Lung (tissue), 12 donors: ENCODE results near the gene CD247. TPM values are rescaled to one million over a fixed set of nuclear protein-coding genes. Genes with fewer than 3 reads are reported as not detected.
A peak's percentile ranks its signal among the peaks of the same experiment; 100 is the strongest.

Experiments
- ATAC-seq: fragments of 200-7000 bp; cut with Tn5 transposase; one replicate; pipeline ENCODE4 v1.9.1; 2020; ENCODE audit warnings: moderate number of reproducible peaks; ENCODE audit not compliant: insufficient read depth, low FRiP score
- DNase-seq, 3 donors: peaks; one replicate each; pipeline ENCODE4 v3.0.0-alpha.2; 2013 to 2017
- H3K27ac ChIP-seq, 2 donors: one replicate each; pipeline ENCODE4 v1.5.1; 2013; ENCODE audit warnings: mild to moderate bottlenecking in 2 of 2, moderate library complexity in 2 of 2, control low read depth in 1 of 2, inconsistent platforms in 1 of 2, low read depth in 1 of 2, low read length in 1 of 2
- H3K27me3 ChIP-seq, 3 donors: one replicate each; pipeline ENCODE4 v1.5.1; 2013; ENCODE audit warnings: low read length in 2 of 3; ENCODE audit not compliant: control insufficient read depth in 3 of 3, insufficient read depth in 3 of 3
- H3K36me3 ChIP-seq, 4 donors: one replicate each; pipeline ENCODE4 v1.5.1; 2013; ENCODE audit warnings: low read length in 4 of 4, mild to moderate bottlenecking in 1 of 4, moderate library complexity in 1 of 4; ENCODE audit not compliant: control insufficient read depth in 4 of 4, insufficient read depth in 4 of 4
- H3K4me1 ChIP-seq, 5 donors: one replicate each; pipeline ENCODE4 v1.5.1; 2013; ENCODE audit warnings: low read length in 5 of 5, mild to moderate bottlenecking in 2 of 5, moderate library complexity in 1 of 5; ENCODE audit not compliant: control insufficient read depth in 5 of 5, insufficient read depth in 5 of 5
- H3K4me3 ChIP-seq: one replicate; pipeline ENCODE4 v1.5.1; 2013; ENCODE audit warnings: mild to moderate bottlenecking, control low read depth, moderate library complexity
- H3K9ac ChIP-seq, 2 donors: one replicate each; pipeline ENCODE4 v1.5.1; 2013; ENCODE audit warnings: low read length in 2 of 2, control low read depth in 1 of 2; ENCODE audit not compliant: insufficient read depth in 1 of 2
- H3K9me3 ChIP-seq, 4 donors: one replicate each; pipeline ENCODE4 v1.5.1; 2013; ENCODE audit warnings: low read length in 3 of 4, mild to moderate bottlenecking in 1 of 4, moderate library complexity in 1 of 4; ENCODE audit not compliant: control insufficient read depth in 4 of 4, insufficient read depth in 3 of 4
- CTCF ChIP-seq: IDR thresholded peaks from 2 replicates; pipeline ENCODE4 v1.5.1; 2012; ENCODE audit warnings: mild to moderate bottlenecking; ENCODE audit errors: control extremely low read depth, extremely low read depth
- WGBS, 2 donors: extraction: QIAGEN DNeasy Blood & Tissue Kit; methylation state at CpG; one replicate each; pipeline ENCODE4 v1.1.7; 2013; 5-methylcytosine and 5-hydroxymethylcytosine counted together
- polyA plus RNA-seq, 2 donors: library from polyadenylated mRNA; stranded (reverse); fragments of 200-250 nt; gene quantifications; one replicate each; pipeline ENCODE4 v1.2.1, GENCODE V29; 2013
- total RNA-seq, 2 donors: library from RNA; depleted of rRNA in 1 of 2; stranded (reverse); fragments of >200 nt in 1 of 2; gene quantifications; one replicate each; pipeline ENCODE4 v1.2.1, GENCODE V29; 2014 to 2021
- donor health status: control.
- donor health status: control.
- donor health status: Bipolar disorder and iron deficiency.
- donor health status: healthy.
- donor health status: DM: yes; HTN: yes; CAD: no.

Gene CD247
- total and polyA plus RNA-seq, 4 donors = 3.4 to 5.9 (median 3.8) TPM

- peaks cover 2 to 12% (median 9%) of the 10 kb centered on the region in 4 donors for H3K36me3 ChIP-seq
- no peak for TF ChIP-seq CTCF
- H3K27me3 ChIP-seq = no peaks in the 10 kb centered on the region
- no peak overlapping the region for H3K4me3 ChIP-seq
- no peak overlapping the region for H3K27ac ChIP-seq
- ATAC-seq (no peak), DNase-seq (no peak)
- H3K9ac ChIP-seq = no peak overlapping the region
- peaks cover 0 to 10% (median 0%) of the 10 kb centered on the region in 5 donors for H3K4me1 ChIP-seq
- WGBS, 2 donors = 93 to 100% methylated on average over 1 of the region's 1 CpG
- no peaks in the 10 kb centered on the region for H3K9me3 ChIP-seq
Measured at GRCh38 chr1:167408355-167408754, 110.0 kb downstream of the CD247 start.

GRCh38 chr1:167404908-167405307 is 113.4 kb downstream of the CD247 start:
- H3K27ac ChIP-seq = no peak overlapping the region
- no peak overlapping the region for H3K9ac ChIP-seq
- H3K36me3 ChIP-seq = peaks cover 0 to 6% (median 2%) of the 10 kb centered on the region in 4 donors
- no peak for ATAC-seq
- no peaks in the 10 kb centered on the region for H3K9me3 ChIP-seq
- no peak overlapping the region for H3K4me3 ChIP-seq
- DNase-seq = no peak
- no peak for TF ChIP-seq CTCF
- no peaks in the 10 kb centered on the region for H3K27me3 ChIP-seq
- H3K4me1 ChIP-seq = peaks cover 0 to 10% (median 2%) of the 10 kb centered on the region in 5 donors
- 69 to 90% methylated on average over 3 of the region's 3 CpGs for WGBS, 2 donors

- Histone ChIP-seq H3K9ac (no peak overlapping the region), H3K9me3 (no peaks in the 10 kb centered on the region), H3K4me3 (no peak overlapping the region), H3K4me1 (peaks cover 0 to 10% (median 2%) of the 10 kb centered on the region in 5 donors), H3K36me3 (peaks cover 1 to 6% (median 2%) of the 10 kb centered on the region in 4 donors), H3K27me3 (no peaks in the 10 kb centered on the region), H3K27ac (no peak overlapping the region)
- peak in 2 of 3 donors; percentile 10 to 30 for DNase-seq
- no peak for ATAC-seq
- WGBS, 2 donors = 47 to 70% methylated on average over 4 of the region's 4 CpGs
- TF ChIP-seq CTCF = no peak
Measured at GRCh38 chr1:167404161-167404888, 114.0 kb downstream of the CD247 start.
